Measurements from ENCODE around the gene MANF.
A peak's percentile ranks its signal among the peaks of the same experiment; 100 is the strongest.
"Not testable (repeated sequence)": the region's sequence is repeated elsewhere in the genome, so short reads cannot be mapped to it uniquely, and the experiment has no call there.

MANF gene

GRCh38 chr3:51384726-51385473 is at the start of gene MANF:
Gene MANF (plus strand): TSS chr3:51385291. CDS start chr3:51385343, 52 bp downstream.
- peak; percentile 84 to 98 for DNase-seq

DNA sequence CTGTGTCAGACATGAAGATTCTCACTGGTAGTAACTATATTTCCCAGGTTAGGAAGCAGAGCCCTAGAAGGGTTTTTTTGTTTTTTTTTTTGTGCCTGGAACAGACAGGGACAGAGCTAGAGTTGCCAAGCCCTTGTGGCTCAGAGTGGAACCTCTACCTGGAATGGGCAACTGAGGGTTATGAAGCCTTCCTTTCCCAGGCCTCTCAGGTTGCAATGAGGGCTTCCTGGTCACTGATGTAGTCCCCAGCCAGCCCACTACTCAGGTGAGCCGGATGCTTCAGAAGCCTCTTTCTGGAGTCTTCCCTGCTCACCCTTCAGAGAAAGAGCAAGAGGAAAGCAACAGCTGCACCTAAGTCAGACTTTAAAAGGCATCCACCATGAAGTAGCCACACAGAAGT is 48.8 kb upstream of the MANF start:
- no peak for DNase-seq

DNA sequence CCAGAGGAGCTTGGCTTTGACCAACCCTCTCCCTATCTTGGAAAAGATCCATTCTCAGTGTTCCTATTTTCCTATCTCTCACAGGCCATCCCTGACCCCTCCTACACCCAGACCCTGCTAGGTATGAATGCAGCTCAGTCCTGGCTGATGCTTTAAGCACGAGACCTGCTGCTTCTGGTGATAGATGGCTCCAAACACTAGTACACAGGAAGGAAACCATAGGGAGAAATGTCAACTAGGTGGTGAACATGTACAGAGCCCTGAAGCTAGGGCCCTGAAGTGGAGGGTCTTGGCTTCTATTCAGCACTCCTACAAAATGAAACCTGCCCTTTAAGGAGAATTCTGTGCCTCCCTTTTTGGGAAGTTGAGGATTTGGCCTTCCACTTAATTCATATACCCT is 47.4 kb upstream of the MANF start:
- no peak for DNase-seq

DNA sequence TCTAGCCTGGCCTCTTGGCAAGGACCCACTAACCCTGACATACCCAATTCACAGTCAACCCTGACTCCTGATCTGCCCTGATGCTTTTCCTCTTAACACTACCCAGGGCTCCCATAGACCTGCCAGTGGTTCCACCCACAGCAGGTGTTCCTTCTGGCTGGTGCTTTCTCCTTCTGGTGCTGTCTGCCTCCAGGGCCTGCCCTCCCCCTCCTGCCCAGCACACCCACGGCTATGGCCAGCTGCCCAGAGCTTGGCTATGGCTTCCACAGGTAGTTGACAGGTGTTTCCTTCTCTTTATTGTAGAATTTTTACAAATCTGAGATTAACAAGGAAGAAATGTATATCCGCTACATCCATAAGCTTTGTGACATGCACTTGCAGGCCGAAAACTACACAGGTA is 46.5 kb upstream of the MANF start:
- DNase-seq, result no peak

DNA sequence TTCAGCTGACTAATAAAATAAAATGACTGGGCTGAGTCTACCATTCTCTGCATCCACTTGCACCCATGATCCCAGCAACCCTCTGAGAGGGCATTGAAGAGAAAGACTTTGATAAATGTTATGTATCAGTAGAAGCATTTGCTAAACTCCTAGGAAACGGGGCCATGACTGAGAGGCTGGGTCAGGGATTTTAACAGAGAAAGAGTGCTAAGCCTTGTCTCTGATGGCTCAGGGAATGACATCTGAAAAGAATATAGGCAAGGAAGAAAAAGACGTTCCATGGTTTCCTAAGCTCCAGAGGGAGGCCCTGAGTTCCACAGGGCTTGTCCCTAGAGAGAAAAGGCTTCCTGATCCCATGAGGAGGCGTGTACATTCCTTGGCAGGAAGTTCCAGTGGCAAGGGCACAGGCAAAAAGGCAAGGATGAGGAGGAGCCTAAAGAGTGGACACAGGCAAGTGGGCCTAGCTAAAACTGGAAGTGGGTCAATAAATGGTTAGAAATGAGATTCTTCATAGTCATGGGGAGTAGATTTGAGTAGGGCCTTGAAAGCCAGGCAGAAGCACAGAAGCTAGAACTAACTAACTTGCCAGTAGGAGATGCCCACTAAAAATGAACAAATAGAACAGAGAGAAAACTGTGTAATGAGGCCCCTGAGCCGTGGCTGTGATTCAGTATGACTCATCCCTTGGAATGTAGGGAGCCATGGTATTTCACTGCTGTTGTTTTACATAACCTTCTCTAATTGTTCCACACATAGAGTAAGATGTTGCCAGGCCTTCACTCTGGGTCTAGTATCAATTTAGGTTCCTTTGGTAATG is 44.9 kb upstream of the MANF start:
- no peak for DNase-seq

DNA sequence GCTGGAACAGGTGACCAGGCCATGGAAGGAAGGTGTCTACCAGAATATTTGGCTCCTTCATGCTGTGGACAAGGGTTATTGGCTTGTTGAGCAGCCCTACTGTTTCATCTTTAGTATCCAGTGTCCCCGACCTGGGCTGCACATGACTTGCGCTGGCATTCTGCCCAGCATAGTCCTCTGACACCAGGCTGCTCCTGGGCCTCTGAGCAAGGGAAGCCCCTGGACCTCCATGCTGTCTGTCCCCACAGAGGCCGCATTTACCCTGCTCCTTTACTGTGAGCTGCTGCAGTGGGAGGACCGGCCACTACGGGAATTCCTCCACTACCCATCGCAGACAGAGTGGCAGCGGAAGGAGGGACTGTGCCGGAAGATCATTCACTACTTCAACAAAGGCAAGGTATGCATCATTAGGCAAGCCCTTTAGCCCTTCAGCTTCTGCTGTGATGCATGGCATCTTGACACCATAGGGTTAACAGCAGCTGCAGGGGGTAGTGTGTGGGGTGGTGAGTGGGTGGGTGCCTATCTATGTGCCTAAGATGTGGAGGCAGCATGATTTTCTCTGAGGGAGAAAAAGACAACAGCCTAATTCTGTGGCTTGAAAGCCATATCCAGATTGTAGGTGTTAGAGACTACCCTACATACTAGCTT is 44.0 kb upstream of the MANF start:
- DNase-seq, result no peak

DNA sequence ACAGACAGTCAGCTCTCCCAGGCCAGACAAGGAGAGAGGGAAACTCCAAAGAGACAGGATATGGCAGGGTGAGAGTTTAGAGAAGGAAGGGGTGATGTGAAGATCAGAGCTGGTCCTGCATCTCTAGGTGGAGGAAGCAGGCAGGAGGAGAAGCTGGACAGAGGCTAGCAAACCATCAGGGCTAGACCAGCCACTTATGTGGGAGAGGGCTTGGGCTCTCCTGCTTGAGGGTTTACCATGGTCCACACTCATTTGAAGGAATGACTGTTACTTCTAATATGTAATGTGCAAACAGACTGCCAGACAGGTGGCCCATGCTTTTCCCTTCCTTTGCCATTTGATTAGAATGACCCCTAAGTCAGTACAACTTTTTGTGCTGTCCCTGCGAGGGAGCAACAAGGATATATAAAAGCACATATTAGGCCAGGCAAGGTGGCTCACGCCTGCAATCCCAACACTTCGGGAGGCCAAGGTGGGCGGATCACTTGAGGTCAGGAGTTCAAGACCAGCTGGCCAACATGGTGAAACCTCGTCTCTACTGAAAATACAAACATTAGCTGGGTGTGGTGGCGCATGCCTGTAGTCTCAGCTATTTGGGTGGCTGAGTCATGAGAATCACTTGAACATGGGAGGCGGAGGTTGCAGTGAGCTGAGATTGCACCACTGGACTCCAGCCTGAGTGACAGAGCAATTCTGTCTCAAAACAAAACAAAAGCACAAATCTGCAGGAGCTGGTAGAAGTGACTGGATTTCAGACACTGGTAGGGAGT is 41.0 kb upstream of the MANF start:
- no peak for DNase-seq

DNA sequence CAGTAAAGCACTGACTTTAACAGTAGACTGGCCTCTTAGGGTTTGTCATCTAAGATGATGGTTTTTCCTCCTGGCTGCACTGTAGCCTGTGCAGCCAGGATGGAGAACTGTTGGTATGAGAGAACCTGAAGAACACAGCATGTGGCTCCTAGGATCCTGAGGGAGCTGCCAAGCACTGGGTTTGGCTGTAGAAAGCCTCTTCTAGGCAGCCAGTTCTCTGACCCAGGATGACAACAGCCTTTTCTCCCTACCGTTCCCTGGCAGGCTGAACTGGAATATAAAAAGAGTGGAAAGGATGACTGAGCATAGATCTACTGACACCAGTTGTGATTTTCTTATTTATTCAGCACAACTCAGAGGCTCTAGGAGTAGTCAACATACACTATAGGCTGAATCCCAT is 34.3 kb upstream of the MANF start:
- DNase-seq, result no peak

- DNase-seq, result no peak
These were observed 32.0 kb upstream of the MANF start for GRCh38 chr3:51353131-51353530.

GRCh38 chr3:51353691-51354090 is 31.4 kb upstream of the MANF start:
- no peak for DNase-seq

GRCh38 chr3:51354172-51354571 is 30.9 kb upstream of the MANF start:
- no peak for DNase-seq

DNA sequence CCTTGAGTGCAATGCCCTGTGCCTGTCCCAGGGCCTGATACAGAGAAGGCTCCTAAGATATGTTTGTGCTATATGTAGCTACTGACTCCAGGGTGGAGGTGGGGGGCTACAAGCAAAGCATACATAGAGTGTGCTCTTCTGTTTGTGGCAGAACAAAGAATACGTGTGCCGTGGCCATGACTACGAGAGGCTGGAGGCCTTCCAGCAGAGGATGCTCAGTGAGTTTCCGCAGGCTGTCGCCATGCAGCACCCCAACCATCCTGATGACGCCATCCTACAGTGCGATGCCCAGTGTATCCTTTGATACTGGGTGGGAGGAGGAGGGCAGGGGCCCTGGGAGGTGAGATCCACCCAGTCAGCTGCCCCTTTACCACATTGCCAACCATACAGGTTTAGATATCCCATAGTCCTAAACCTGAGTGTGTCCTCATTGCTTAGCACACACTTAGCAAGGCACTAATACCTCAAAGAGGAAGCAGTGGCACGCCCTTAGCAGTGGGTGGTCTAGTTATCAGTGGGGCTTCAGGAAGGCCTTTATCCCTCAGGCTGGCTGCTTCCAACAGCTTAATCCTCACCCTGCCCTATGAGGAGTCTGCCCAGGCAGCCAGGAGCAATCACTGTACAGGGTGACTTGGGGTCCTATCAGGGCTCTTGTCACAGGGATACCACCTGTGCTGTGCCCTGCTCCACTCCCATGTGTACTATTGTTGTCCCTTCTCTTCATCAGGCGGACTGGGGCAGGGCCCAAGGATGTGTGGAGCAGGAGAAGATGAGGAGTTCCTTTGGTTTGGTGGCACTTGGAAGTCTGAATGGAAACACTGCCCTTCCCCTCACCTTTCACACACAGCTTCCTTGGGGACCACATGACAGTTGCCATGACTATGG is 30.1 kb upstream of the MANF start:
- DNase-seq, result no peak

- DNase-seq, result no peak
These were observed 29.1 kb upstream of the MANF start for GRCh38 chr3:51355891-51356578.

DNA sequence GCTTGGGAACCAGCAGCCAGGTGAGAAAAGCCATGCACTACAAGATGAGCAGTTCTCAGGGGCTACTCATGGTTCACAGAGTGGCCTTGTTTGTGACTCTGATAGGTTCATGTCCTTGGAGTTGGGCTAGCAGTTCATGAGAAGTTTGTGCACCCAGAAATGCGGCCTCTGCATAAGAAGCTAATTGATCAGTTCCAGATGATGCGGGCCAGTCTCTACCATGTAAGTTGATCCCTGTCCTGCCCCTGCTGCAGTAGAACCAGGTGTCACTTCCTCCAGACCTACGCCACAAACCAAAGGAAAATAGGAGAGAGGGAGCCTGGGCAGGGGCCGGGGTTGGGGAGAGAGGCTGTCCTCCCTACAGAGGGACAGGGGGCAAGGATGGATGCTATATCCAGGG is 27.2 kb upstream of the MANF start:
- DNase-seq, result no peak

DNA sequence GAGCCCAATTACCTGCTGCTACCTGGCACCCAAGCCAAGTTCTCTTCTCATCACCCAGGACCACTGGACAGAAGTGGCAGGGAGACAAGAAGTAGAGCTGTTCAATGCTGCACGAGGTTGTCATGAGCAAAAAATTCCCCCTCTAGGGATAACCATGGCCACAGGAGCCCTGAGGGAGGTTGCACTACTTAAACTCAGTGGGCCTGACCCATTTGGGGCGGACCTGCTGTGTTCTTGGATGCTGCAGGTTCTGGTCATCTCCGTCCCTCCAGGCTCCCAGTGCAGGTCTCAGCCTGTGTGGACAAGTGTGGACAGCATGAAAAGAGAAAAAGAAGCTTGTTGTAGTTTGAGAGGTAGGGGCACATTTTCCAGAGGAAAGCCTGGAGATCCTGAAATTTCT is 26.1 kb upstream of the MANF start:
- no peak for DNase-seq

GRCh38 chr3:51360806-51361205 is 24.3 kb upstream of the MANF start:
- no peak for DNase-seq

DNA sequence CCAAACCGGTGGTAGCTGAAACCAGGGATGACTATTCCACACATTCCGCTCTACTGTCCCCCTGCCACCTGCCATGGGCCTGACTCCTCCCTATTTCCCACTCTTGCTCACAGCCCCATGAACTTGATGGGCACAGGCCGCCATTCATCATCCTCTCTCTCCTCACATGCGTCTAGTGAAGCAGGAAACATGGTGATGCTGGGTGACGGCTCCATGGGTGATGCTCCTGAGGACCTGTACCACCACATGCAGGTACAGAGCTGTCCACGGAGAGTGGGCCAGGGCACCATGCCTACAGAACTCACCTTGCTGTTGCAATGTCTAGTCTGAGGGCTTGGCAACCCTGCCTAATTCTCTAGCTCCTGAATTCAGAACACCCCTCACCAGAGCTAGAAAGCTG is 23.3 kb upstream of the MANF start:
- no peak for DNase-seq

GRCh38 chr3:51362476-51362875 is 22.6 kb upstream of the MANF start:
- no peak for DNase-seq

- DNase-seq, result not testable (repeated sequence)
These were observed 16.8 kb upstream of the MANF start for GRCh38 chr3:51368276-51368675.

- DNase-seq, result peak in 1 of 2 donors; percentile 20
These were observed 13.0 kb upstream of the MANF start for GRCh38 chr3:51371943-51372557.
